Measurements from ENCODE around the gene NOL4L. TPM values are rescaled to one million over a fixed set of nuclear protein-coding genes. Genes with fewer than 3 reads are reported as not detected.
A peak's percentile ranks its signal among the peaks of the same experiment; 100 is the strongest.

NOL4L gene
- total and polyA plus RNA-seq, 7 donors, result 0.61 to 2.7 (median 1.3) TPM

GRCh38 chr20:32488066-32488838, 96.9 kb downstream of the NOL4L start:
- ATAC-seq (no peak), DNase-seq (no peak)
- no peak overlapping the region for H3K4me3 ChIP-seq
- intact Hi-C loops (cut with DNase I), result no loop called here
- no peak overlapping the region for H3K27ac ChIP-seq
- H3K27me3 ChIP-seq (ENCODE audit: insufficient read depth in 3 of 3, low read length in 2 of 3), result peaks cover 0 to 15% (median 0%) of the 10 kb centered on the region in 3 donors
- H3K36me3 ChIP-seq (ENCODE audit: insufficient read depth in 1 of 2, low read depth in 1 of 2), result no peaks in the 10 kb centered on the region
- peaks cover 7% of the 10 kb centered on the region for H3K4me1 ChIP-seq
- 92 to 93% (median 93%) methylated on average over 7 of the region's 7 CpGs for WGBS, 3 donors
- no peaks in the 10 kb centered on the region for H3K9me3 ChIP-seq
- TF ChIP-seq CTCF (IDR thresholded peaks at IDR 0.05), result no peak

GRCh38 chr20:32487381-32487780, 97.8 kb downstream of the NOL4L start:
- no peak for TF ChIP-seq CTCF (IDR thresholded peaks at IDR 0.05)
- Histone ChIP-seq H3K27me3 (ENCODE audit: insufficient read depth in 3 of 3, low read length in 2 of 3) (peaks cover 0 to 15% (median 0%) of the 10 kb centered on the region in 3 donors), H3K4me3 (no peak overlapping the region), H3K9me3 (no peaks in the 10 kb centered on the region), H3K27ac (no peak overlapping the region), H3K36me3 (ENCODE audit: insufficient read depth in 1 of 2, low read depth in 1 of 2) (no peaks in the 10 kb centered on the region), H3K4me1 (peaks cover 7% of the 10 kb centered on the region)
- 82 to 90% (median 84%) methylated on average over 3 of the region's 3 CpGs for WGBS, 3 donors
- DNase-seq (no peak), ATAC-seq (no peak)
- intact Hi-C loops (cut with DNase I), result no loop called here

- Histone ChIP-seq H3K4me3 (no peak overlapping the region), H3K36me3 (ENCODE audit: insufficient read depth in 1 of 2, low read depth in 1 of 2) (no peaks in the 10 kb centered on the region), H3K4me1 (peaks cover 10% of the 10 kb centered on the region), H3K27me3 (ENCODE audit: insufficient read depth in 3 of 3, low read length in 2 of 3) (peaks cover 0 to 15% (median 0%) of the 10 kb centered on the region in 3 donors), H3K27ac (no peak overlapping the region), H3K9me3 (no peaks in the 10 kb centered on the region)
- TF ChIP-seq CTCF (IDR thresholded peaks at IDR 0.05), result no peak
- intact Hi-C loops (cut with DNase I), result no loop called here
- ATAC-seq (no peak), DNase-seq (no peak)
- 67 to 76% (median 75%) methylated on average over 5 of the region's 5 CpGs for WGBS, 3 donors
These were observed 99.2 kb downstream of the NOL4L start for GRCh38 chr20:32485770-32486478.

GRCh38 chr20:32484958-32485769, 100.0 kb downstream of the NOL4L start:
- H3K36me3 ChIP-seq (ENCODE audit: insufficient read depth in 1 of 2, low read depth in 1 of 2), result no peaks in the 10 kb centered on the region
- intact Hi-C loops (cut with DNase I), result no loop called here
- DNase-seq, result peak; percentile 71 to 81
- WGBS, 3 donors, result 2 to 5% (median 2%) methylated on average over 20 of the region's 20 CpGs
- peak; percentile 77 for TF ChIP-seq CTCF (IDR thresholded peaks at IDR 0.05)
- H3K27me3 ChIP-seq (ENCODE audit: insufficient read depth in 3 of 3, low read length in 2 of 3), result peaks cover 0 to 15% (median 0%) of the 10 kb centered on the region in 3 donors
- no peak overlapping the region for H3K27ac ChIP-seq
- H3K4me3 ChIP-seq, result peak overlapping the region; percentile 74
- H3K4me1 ChIP-seq, result peaks cover 11% of the 10 kb centered on the region
- ATAC-seq, result peak; percentile 63 to 82 (median 70)
- no peaks in the 10 kb centered on the region for H3K9me3 ChIP-seq
